RPMI8226 (cell line): ENCODE data around the gene STX3.

Source experiments
- DNase-seq: peaks from one replicate; pipeline ENCODE4 v3.0.0-alpha.2; 2015

STX3 gene

GRCh38 chr11:59754859-59755700, at the start of gene STX3:
STX3 (plus strand) TSS chr11:59755376; CDS start chr11:59755606, 230 bp downstream.
- DNase-seq = peak; percentile 77

- no peak for DNase-seq
Observed at GRCh38 chr11:59706518-59707285, 48.5 kb upstream of the STX3 start.

GRCh38 chr11:59707371-59707770, 47.8 kb upstream of the STX3 start:
- no peak for DNase-seq

GRCh38 chr11:59708537-59708936, 46.6 kb upstream of the STX3 start:
- no peak for DNase-seq

- DNase-seq = no peak
Observed at GRCh38 chr11:59710136-59710847, 44.9 kb upstream of the STX3 start.

GRCh38 chr11:59713745-59714144, 41.4 kb upstream of the STX3 start, which contains the start of gene OR10V1:
OR10V1 (minus strand) TSS chr11:59713845; CDS start chr11:59713845, 0 bp downstream.
- DNase-seq = no peak

- DNase-seq = no peak
Observed at GRCh38 chr11:59716051-59716450, 39.1 kb upstream of the STX3 start.

- no peak for DNase-seq
Observed at GRCh38 chr11:59719556-59719955, 35.6 kb upstream of the STX3 start.

GRCh38 chr11:59724066-59724465, 31.1 kb upstream of the STX3 start:
- DNase-seq = no peak

GRCh38 chr11:59727426-59727825, 27.8 kb upstream of the STX3 start:
- no peak for DNase-seq

GRCh38 chr11:59728154-59728553, 27.0 kb upstream of the STX3 start:
- DNase-seq = no peak

GRCh38 chr11:59728913-59729312, 26.3 kb upstream of the STX3 start:
- DNase-seq = no peak

- DNase-seq = no peak
Observed at GRCh38 chr11:59729834-59730233, 25.3 kb upstream of the STX3 start.

- no peak for DNase-seq
Observed at GRCh38 chr11:59730896-59731565, 24.1 kb upstream of the STX3 start.

GRCh38 chr11:59746111-59746510, 9.1 kb upstream of the STX3 start:
- DNase-seq = no peak

- peak; percentile 85 for DNase-seq
Observed at GRCh38 chr11:59753650-59754493, 1.3 kb upstream of the STX3 start.

GRCh38 chr11:59754494-59754858, 700 bp upstream of the STX3 start:
- DNase-seq = peak; percentile 39

GRCh38 chr11:59755701-59756557, 753 bp downstream of the STX3 start:
- DNase-seq = peak; percentile 50

- no peak for DNase-seq
Observed at GRCh38 chr11:59756558-59756840, 1.3 kb downstream of the STX3 start.

- peak; percentile 71 for DNase-seq
Observed at GRCh38 chr11:59756845-59757244, 1.7 kb downstream of the STX3 start.

- DNase-seq = no peak
Observed at GRCh38 chr11:59758401-59759037, 3.3 kb downstream of the STX3 start.
